Mesendoderm (in vitro differentiated cells): Measurements from ENCODE around the gene PDE1A.

Source experiments
- DNase-seq: peaks from one replicate; pipeline ENCODE4 v3.0.0; 2013
- H2AK5ac ChIP-seq: 2 replicates; pipeline ENCODE4 v1.6.1; 2013; ENCODE audit warnings: low read length, inconsistent platforms
- H2BK120ac ChIP-seq: 2 replicates; pipeline ENCODE4 v1.6.1; 2013; ENCODE audit warnings: low read depth, mild to moderate bottlenecking, low read length, moderate library complexity, mixed read lengths
- H2BK15ac ChIP-seq: replicated peaks from 2 replicates; pipeline ENCODE4 v1.6.1; 2013; ENCODE audit warnings: low read depth, mild to moderate bottlenecking, moderate library complexity
- H2BK5ac ChIP-seq: 2 replicates; pipeline ENCODE4 v1.6.1; 2013; ENCODE audit warnings: low read length, inconsistent platforms
- H3K18ac ChIP-seq: 2 replicates; pipeline ENCODE4 v1.6.1; 2013; ENCODE audit warnings: mild to moderate bottlenecking, low read length, mixed read lengths
- H3K23ac ChIP-seq: one replicate; pipeline ENCODE4 v1.6.1; 2013; ENCODE audit warnings: low read length
- H3K27ac ChIP-seq: 2 replicates; pipeline ENCODE4 v1.5.1; 2013; ENCODE audit warnings: low read depth, mild to moderate bottlenecking, inconsistent platforms, low read length, moderate library complexity
- H3K27me3 ChIP-seq: 2 replicates; pipeline ENCODE4 v1.6.1; 2013; ENCODE audit warnings: low read length, control low read depth, mild to moderate bottlenecking, inconsistent platforms; ENCODE audit not compliant: insufficient read depth, poor library complexity
- H3K36me3 ChIP-seq: 2 replicates; pipeline ENCODE4 v1.6.1; 2013; ENCODE audit warnings: low read length, inconsistent platforms; ENCODE audit not compliant: control insufficient read depth, insufficient read depth
- H3K4ac ChIP-seq: one replicate; pipeline ENCODE4 v1.6.1; 2013; ENCODE audit warnings: low read depth, mild to moderate bottlenecking, low read length, moderate library complexity
- H3K4me1 ChIP-seq: 2 replicates; pipeline ENCODE4 v1.6.1; 2013; ENCODE audit warnings: low read depth, low read length, inconsistent platforms; ENCODE audit not compliant: control insufficient read depth
- H3K4me2 ChIP-seq: 2 replicates; pipeline ENCODE4 v1.6.1; 2013; ENCODE audit warnings: low read length
- H3K4me3 ChIP-seq: 2 replicates; pipeline ENCODE4 v1.5.1; 2013; ENCODE audit warnings: mild to moderate bottlenecking, low read length
- H3K56ac ChIP-seq: one replicate; pipeline ENCODE4 v1.6.1; 2013; ENCODE audit warnings: low read length
- H3K79me1 ChIP-seq: 2 replicates; pipeline ENCODE4 v1.6.1; 2013; ENCODE audit warnings: low read length, inconsistent platforms
- H3K79me2 ChIP-seq: 2 replicates; pipeline ENCODE4 v1.6.1; 2013; ENCODE audit warnings: mild to moderate bottlenecking, low read length; ENCODE audit not compliant: control insufficient read depth, insufficient read depth
- H3K9ac ChIP-seq: 2 replicates; pipeline ENCODE4 v1.6.1; 2013; ENCODE audit warnings: low read length, inconsistent platforms
- H4K5ac ChIP-seq: one replicate; pipeline ENCODE4 v1.6.1; 2013; ENCODE audit warnings: low read length
- H4K8ac ChIP-seq: one replicate; pipeline ENCODE4 v1.6.1; 2013; ENCODE audit warnings: low read depth, mild to moderate bottlenecking, control low read depth, low read length, moderate library complexity
- WGBS: extraction: QIAGEN DNeasy Blood & Tissue Kit; methylation state at CpG from one replicate; pipeline ENCODE4 v1.1.7; 2013; ENCODE audit warnings: low lambda C conversion rate, missing lambda C conversion rate; ENCODE audit not compliant: insufficient coverage; ENCODE audit errors: extremely low coverage; 5-methylcytosine and 5-hydroxymethylcytosine counted together

The PDE1A gene

DNA sequence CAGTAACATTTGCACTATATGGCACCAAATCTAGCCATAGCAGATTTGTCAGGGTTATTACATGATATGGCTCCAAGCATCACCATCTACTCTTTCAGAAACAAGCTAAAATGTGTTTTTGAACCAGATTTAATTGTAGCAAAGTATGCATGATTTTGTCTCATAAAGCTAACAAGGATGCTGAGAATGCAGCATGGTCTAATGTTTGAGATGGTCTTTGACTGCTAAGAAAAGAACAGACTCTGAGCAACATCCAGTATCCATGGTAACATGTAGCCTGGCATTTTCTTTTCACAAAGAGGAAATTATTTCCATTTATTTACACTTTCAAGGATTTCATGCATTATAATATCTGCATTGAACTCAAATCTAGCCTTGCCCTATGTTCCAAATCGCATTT lies 206.5 kb downstream of the PDE1A start:
- Histone ChIP-seq H3K4ac (no peak overlapping the region), H2AK5ac (no peak overlapping the region), H3K4me3 (no peak overlapping the region), H3K27me3 (no peaks in the 10 kb centered on the region), H4K5ac (no peak overlapping the region), H2BK120ac (no peak overlapping the region), H3K79me1 (no peaks in the 10 kb centered on the region), H3K56ac (no peak overlapping the region), H3K27ac (no peak overlapping the region), H3K36me3 (no peaks in the 10 kb centered on the region), H3K4me2 (no peak overlapping the region), H3K9ac (no peak overlapping the region), H2BK5ac (no peak overlapping the region), H3K18ac (no peak overlapping the region), H3K79me2 (no peaks in the 10 kb centered on the region), H4K8ac (no peak overlapping the region), H2BK15ac (no peak overlapping the region), H3K4me1 (no peaks in the 10 kb centered on the region), H3K23ac (no peak overlapping the region)
- no CpG with 5 or more reads among the region's 1 CpG for WGBS
- no peak for DNase-seq

DNA sequence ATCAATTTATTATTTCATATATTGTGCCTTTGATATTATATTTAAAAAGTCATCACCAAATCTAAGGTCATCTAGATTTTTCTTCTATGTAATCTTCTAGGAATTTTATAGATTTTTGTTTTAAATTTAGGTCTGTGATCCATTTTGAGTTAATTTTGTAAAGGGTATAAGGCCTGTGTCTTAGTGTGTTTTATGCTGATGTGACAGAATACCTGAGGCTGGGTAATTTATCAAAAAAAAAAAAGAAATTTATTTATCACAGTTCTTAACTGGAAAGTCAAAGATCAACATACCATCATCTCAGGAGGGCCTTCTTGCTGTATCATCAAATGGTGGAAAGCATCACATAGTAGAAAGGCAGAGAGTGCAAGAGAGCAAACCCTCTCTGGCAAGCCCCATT lies 216.2 kb downstream of the PDE1A start:
- Histone ChIP-seq H2BK5ac (no peak overlapping the region), H4K8ac (no peak overlapping the region), H2AK5ac (no peak overlapping the region), H3K4me3 (no peak overlapping the region), H3K79me1 (no peaks in the 10 kb centered on the region), H3K79me2 (no peaks in the 10 kb centered on the region), H3K4me1 (no peaks in the 10 kb centered on the region), H3K27ac (no peak overlapping the region), H3K9ac (no peak overlapping the region), H2BK15ac (no peak overlapping the region), H3K27me3 (no peaks in the 10 kb centered on the region), H3K4ac (no peak overlapping the region), H3K23ac (no peak overlapping the region), H2BK120ac (no peak overlapping the region), H3K4me2 (no peak overlapping the region), H4K5ac (no peak overlapping the region), H3K36me3 (no peaks in the 10 kb centered on the region), H3K18ac (no peak overlapping the region), H3K56ac (no peak overlapping the region)
- no peak for DNase-seq

DNA sequence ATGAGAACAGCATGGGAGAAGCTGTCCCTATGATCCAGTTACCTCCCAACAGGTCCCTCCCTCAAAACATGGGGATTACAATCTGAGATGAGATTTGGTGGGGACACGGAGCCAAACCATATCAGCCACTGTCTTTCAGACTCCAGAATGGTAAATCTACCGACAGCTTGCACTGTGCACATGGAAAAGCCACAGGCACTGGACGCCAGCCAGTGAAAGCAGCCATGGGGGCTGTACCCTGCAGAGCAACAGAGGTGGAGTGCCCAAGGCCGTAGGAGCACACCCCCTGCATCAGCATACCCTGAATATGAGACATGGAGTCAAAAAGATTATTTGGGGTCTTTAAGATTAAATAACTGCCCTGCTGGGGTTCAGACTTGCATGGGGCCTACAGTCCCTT lies 218.4 kb downstream of the PDE1A start:
- Histone ChIP-seq H3K27me3 (no peaks in the 10 kb centered on the region), H3K4me2 (no peak overlapping the region), H3K4me1 (no peaks in the 10 kb centered on the region), H2AK5ac (no peak overlapping the region), H3K79me1 (no peaks in the 10 kb centered on the region), H2BK5ac (no peak overlapping the region), H2BK15ac (no peak overlapping the region), H3K79me2 (no peaks in the 10 kb centered on the region), H3K4ac (no peak overlapping the region), H3K18ac (no peak overlapping the region), H3K27ac (no peak overlapping the region), H4K8ac (no peak overlapping the region), H3K36me3 (no peaks in the 10 kb centered on the region), H3K23ac (no peak overlapping the region), H3K4me3 (no peak overlapping the region), H3K9ac (no peak overlapping the region), H2BK120ac (no peak overlapping the region), H4K5ac (no peak overlapping the region), H3K56ac (no peak overlapping the region)
- DNase-seq: no peak
- WGBS: no CpG with 5 or more reads among the region's 4 CpGs

DNA sequence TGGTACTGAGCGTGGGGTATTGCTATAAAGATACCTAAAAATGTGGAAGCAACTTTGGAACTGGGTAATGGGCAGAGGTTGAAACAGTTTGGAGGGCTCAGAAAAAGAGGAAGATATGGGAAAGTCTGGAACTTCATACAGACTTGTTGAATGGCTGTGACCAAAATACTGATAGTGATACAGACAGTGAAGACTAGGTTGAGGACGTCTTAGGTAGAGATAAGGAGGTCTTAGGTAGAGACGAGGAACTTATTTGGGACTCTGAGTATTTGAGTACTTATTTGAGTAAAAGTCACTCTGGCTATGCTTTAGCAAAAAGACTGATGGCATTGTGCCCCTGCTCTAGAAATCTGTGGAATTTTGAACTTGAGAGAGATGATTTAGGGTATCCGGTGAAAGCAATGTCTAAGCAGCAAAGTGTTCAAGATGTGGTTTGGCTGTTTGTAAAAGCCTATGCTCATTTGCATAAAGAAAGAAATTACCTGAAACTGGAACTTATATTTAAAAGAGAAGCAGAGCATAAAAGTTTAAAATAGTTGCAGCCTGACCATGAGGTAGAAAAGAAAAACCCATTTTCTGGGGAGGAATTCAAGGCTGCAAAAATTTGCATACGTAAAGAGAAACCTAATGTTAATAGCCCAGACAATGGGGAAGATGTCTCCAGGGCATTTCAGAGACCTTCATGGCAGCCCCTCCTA lies 219.6 kb downstream of the PDE1A start:
- no peak overlapping the region for H2AK5ac ChIP-seq
- H3K9ac ChIP-seq: no peak overlapping the region
- H3K79me1 ChIP-seq: no peaks in the 10 kb centered on the region
- no CpG with 5 or more reads among the region's 5 CpGs for WGBS
- H2BK15ac ChIP-seq: no peak overlapping the region
- H4K8ac ChIP-seq: no peak overlapping the region
- no peak overlapping the region for H3K4ac ChIP-seq
- H3K27me3 ChIP-seq: no peaks in the 10 kb centered on the region
- H2BK120ac ChIP-seq: no peak overlapping the region
- no peak overlapping the region for H3K23ac ChIP-seq
- no peaks in the 10 kb centered on the region for H3K36me3 ChIP-seq
- H3K4me2 ChIP-seq: no peak overlapping the region
- no peak overlapping the region for H3K56ac ChIP-seq
- H3K79me2 ChIP-seq: no peaks in the 10 kb centered on the region
- H3K18ac ChIP-seq: no peak overlapping the region
- DNase-seq: no peak
- H2BK5ac ChIP-seq: no peak overlapping the region
- H3K4me1 ChIP-seq: no peaks in the 10 kb centered on the region
- no peak overlapping the region for H3K4me3 ChIP-seq
- no peak overlapping the region for H3K27ac ChIP-seq
- H4K5ac ChIP-seq: no peak overlapping the region

DNA sequence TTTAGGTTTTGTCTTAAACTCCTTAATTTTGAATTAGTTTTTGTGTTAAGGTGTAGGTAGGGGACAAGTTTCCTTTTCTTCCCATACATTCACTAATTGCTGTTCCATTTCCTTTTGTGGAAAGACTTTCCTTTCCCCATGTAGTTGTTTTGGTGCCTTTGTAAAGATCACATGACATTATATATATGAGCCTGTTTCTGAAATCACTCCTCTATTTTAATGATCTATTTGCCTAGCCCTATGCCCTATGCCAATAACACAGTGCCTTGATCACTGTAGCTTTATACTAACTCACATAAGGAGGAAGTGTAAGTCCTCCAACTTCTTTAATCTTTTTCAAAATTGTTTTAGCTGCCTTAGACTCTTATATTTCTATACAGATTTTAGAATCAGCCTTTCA lies 229.3 kb downstream of the PDE1A start:
- no peak overlapping the region for H3K23ac ChIP-seq
- H3K4me2 ChIP-seq: no peak overlapping the region
- no peak overlapping the region for H3K4me3 ChIP-seq

DNA sequence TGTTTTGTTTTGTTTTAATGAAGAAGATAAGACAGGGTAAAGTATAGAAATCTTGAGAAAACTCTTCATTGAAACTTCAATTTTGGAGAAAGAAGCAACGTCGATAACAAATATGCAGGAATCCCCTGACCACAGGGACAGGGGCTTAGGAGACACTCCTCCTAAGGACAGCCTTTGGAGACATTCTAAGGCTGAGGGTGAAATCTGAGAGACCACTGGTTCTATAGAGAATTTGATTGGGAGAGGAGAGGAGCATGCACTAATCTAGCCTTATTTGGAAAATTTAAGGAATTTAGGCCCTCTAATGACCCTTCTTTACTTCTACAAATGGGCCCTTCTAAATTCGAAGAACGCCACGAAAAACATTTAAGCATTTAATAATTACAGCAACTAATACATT lies 233.5 kb downstream of the PDE1A start:
- H3K4me1 ChIP-seq: no peaks in the 10 kb centered on the region
- no peak overlapping the region for H3K4me2 ChIP-seq
- no peak overlapping the region for H2AK5ac ChIP-seq
- no peak overlapping the region for H4K5ac ChIP-seq
- no CpG with 5 or more reads among the region's 5 CpGs for WGBS
- no peak overlapping the region for H3K18ac ChIP-seq
- no peaks in the 10 kb centered on the region for H3K79me2 ChIP-seq
- no peak overlapping the region for H2BK5ac ChIP-seq
- H3K4ac ChIP-seq: no peak overlapping the region
- no peaks in the 10 kb centered on the region for H3K79me1 ChIP-seq
- no peak overlapping the region for H3K4me3 ChIP-seq
- no peak overlapping the region for H2BK15ac ChIP-seq
- no peak overlapping the region for H3K23ac ChIP-seq
- no peak overlapping the region for H2BK120ac ChIP-seq
- H3K27ac ChIP-seq: no peak overlapping the region
- H3K36me3 ChIP-seq: no peaks in the 10 kb centered on the region
- no peak overlapping the region for H3K56ac ChIP-seq
- no peak overlapping the region for H4K8ac ChIP-seq
- H3K9ac ChIP-seq: no peak overlapping the region
- no peaks in the 10 kb centered on the region for H3K27me3 ChIP-seq
- peak; percentile 10 for DNase-seq

More for the DNA sequence above, 229.3 kb downstream of the PDE1A start:
- H3K79me2 ChIP-seq: no peaks in the 10 kb centered on the region
- H3K18ac ChIP-seq: no peak overlapping the region
- no peaks in the 10 kb centered on the region for H3K36me3 ChIP-seq
- H2BK5ac ChIP-seq: no peak overlapping the region
- no peak overlapping the region for H2BK120ac ChIP-seq
- no peak overlapping the region for H3K9ac ChIP-seq
- H3K56ac ChIP-seq: no peak overlapping the region
- H3K4me1 ChIP-seq: no peaks in the 10 kb centered on the region
- no peak overlapping the region for H2BK15ac ChIP-seq
- H3K27ac ChIP-seq: no peak overlapping the region
- no peaks in the 10 kb centered on the region for H3K27me3 ChIP-seq
- no peak overlapping the region for H2AK5ac ChIP-seq
- H3K4ac ChIP-seq: no peak overlapping the region
- no peak overlapping the region for H4K5ac ChIP-seq
- DNase-seq: no peak
- no peaks in the 10 kb centered on the region for H3K79me1 ChIP-seq
- H4K8ac ChIP-seq: no peak overlapping the region
